Measurements from ENCODE around the gene LYRM4. TPM values are rescaled to one million over a fixed set of nuclear protein-coding genes. Genes with fewer than 3 reads are reported as not detected.

The LYRM4 gene
- total and polyA plus RNA-seq, 9 of the 15 experiments (the other 6 are each of a cell fraction or from before 2014, with no cell fraction given): 24.2 to 69.4 (median 41.8) TPM

DNA sequence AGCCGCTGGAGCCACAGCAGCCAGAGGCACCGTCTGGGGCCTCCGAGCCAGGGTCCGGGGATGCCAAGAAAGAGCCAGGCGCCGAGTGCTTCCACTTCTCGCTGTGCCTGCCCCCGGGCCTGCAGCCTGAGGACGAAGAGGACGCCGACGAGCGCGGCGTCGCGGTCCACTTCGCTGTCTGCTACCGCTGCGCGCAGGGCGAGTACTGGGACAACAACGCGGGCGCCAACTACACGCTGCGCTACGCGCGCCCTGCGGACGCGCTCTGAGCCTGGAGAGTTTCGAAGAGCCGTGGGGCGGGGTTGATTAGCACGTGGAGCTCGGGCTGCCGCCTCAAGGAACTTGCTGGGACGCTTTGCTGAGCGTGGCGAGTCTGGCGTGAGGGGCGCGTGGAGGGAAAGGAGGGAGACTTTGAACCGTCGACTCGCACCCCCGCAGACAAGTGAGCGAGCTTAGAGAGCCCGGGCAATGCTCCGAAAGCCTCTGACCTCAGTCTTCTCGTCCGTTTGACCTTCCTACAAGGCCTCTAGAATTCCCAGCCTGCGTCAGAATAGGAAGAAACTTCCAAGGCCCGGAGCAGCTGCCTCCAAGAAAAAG is 174.4 kb downstream of the LYRM4 start:
- H4K20me1 ChIP-seq (replicated peaks; ENCODE audit: control insufficient read depth, insufficient read depth, low read length): no peaks in the 10 kb centered on the region
- H3K9ac ChIP-seq (ENCODE audit: insufficient read depth in 1 of 2, low read depth in 2 of 2, low read length in 2 of 2): no peak overlapping the region
- FAIRE-seq: no peak
- H3K79me2 ChIP-seq (ENCODE audit: control insufficient read depth, insufficient read depth, low read length): no peaks in the 10 kb centered on the region
- no peaks in the 10 kb centered on the region for H3K9me3 ChIP-seq (replicated peaks; ENCODE audit: control insufficient read depth, insufficient read depth, low read depth, low read length)
- WGBS (ENCODE audit: insufficient coverage, low coverage, missing lambda C conversion rate): 76% methylated on average over 23 of the region's 56 CpGs
- TF ChIP-seq, protein P1, sequence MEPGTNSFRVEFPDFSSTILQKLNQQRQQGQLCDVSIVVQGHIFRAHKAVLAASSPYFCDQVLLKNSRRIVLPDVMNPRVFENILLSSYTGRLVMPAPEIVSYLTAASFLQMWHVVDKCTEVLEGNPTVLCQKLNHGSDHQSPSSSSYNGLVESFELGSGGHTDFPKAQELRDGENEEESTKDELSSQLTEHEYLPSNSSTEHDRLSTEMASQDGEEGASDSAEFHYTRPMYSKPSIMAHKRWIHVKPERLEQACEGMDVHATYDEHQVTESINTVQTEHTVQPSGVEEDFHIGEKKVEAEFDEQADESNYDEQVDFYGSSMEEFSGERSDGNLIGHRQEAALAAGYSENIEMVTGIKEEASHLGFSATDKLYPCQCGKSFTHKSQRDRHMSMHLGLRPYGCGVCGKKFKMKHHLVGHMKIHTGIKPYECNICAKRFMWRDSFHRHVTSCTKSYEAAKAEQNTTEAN (CRISPR knock-in tag; IDR thresholded peaks at IDR 0.05): no peak
- TF ChIP-seq, protein P2, sequence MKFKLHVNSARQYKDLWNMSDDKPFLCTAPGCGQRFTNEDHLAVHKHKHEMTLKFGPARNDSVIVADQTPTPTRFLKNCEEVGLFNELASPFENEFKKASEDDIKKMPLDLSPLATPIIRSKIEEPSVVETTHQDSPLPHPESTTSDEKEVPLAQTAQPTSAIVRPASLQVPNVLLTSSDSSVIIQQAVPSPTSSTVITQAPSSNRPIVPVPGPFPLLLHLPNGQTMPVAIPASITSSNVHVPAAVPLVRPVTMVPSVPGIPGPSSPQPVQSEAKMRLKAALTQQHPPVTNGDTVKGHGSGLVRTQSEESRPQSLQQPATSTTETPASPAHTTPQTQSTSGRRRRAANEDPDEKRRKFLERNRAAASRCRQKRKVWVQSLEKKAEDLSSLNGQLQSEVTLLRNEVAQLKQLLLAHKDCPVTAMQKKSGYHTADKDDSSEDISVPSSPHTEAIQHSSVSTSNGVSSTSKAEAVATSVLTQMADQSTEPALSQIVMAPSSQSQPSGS (CRISPR knock-in tag; IDR thresholded peaks at IDR 0.05): no peak
- TF ChIP-seq U2AF2 (optimal IDR thresholded peaks at IDR 0.05; ENCODE audit: low read depth, low read length) (no peak), HIVEP1 (CRISPR knock-in tag; IDR thresholded peaks at IDR 0.05) (no peak), ZNF76 (CRISPR knock-in tag; IDR thresholded peaks at IDR 0.05; ENCODE audit: borderline replicate concordance) (no peak), MTF1 (CRISPR knock-in tag; IDR thresholded peaks at IDR 0.05; ENCODE audit: borderline replicate concordance) (no peak)
- TF ChIP-seq, protein P3, sequence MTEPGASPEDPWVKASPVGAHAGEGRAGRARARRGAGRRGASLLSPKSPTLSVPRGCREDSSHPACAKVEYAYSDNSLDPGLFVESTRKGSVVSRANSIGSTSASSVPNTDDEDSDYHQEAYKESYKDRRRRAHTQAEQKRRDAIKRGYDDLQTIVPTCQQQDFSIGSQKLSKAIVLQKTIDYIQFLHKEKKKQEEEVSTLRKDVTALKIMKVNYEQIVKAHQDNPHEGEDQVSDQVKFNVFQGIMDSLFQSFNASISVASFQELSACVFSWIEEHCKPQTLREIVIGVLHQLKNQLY (CRISPR knock-in tag; conservative IDR thresholded peaks at IDR 0.05): no peak
- TF ChIP-seq, protein P4, sequence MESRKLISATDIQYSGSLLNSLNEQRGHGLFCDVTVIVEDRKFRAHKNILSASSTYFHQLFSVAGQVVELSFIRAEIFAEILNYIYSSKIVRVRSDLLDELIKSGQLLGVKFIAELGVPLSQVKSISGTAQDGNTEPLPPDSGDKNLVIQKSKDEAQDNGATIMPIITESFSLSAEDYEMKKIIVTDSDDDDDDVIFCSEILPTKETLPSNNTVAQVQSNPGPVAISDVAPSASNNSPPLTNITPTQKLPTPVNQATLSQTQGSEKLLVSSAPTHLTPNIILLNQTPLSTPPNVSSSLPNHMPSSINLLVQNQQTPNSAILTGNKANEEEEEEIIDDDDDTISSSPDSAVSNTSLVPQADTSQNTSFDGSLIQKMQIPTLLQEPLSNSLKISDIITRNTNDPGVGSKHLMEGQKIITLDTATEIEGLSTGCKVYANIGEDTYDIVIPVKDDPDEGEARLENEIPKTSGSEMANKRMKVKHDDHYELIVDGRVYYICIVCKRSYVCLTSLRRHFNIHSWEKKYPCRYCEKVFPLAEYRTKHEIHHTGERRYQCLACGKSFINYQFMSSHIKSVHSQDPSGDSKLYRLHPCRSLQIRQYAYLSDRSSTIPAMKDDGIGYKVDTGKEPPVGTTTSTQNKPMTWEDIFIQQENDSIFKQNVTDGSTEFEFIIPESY (CRISPR knock-in tag; IDR thresholded peaks at IDR 0.05): peak; percentile 88
- no peak overlapping the region for H3K4me2 ChIP-seq (ENCODE audit: insufficient read depth, low read length)
- H3K27me3 ChIP-seq (ENCODE audit: control insufficient read depth in 2 of 2, insufficient read depth in 2 of 2, low read length in 2 of 2): peaks cover 23 to 48% of the 10 kb centered on the region in 2 experiments
- H3K4me1 ChIP-seq (replicated peaks in 1 of 2; ENCODE audit: control insufficient read depth in 2 of 2, insufficient read depth in 2 of 2, low read length in 2 of 2): peaks cover 5 to 23% of the 10 kb centered on the region in 2 experiments; a peak in 3 of 5 replicates
- ChIA-PET POLR2A (interaction anchor here (0.7 kb wide), 1 partner anchor 334 kb away, joined by 4 read pairs; no protein-coding TSS in a partner anchor), CTCF (ENCODE audit: low intra/inter-chr PET ratio) (no interaction called here)
- no peaks in the 10 kb centered on the region for H3K9me1 ChIP-seq (ENCODE audit: control insufficient read depth, insufficient read depth, low read length)
- no peak for ATAC-seq
- in situ Hi-C loops (cut with MboI): no loop called here
- no peaks in the 10 kb centered on the region for H3K36me3 ChIP-seq (ENCODE audit: control insufficient read depth, insufficient read depth, low read length)
- no TSS peak for BruUV-seq (replicated peaks)
- no peak for DNase-seq (ENCODE audit: extremely low read depth in 1 of 4, low spot score in 3 of 4)
- intact Hi-C loops (cut with micrococcal nuclease): no loop called here
- H3K4me3 ChIP-seq: no peak overlapping the region
- no peak overlapping the region for H2AFZ ChIP-seq (ENCODE audit: low read depth, low read length)
- H3K27ac ChIP-seq (ENCODE audit: extremely low read depth, low read depth, low read length): no peak overlapping the region

Measured in K562 (cell line).